Measurements from ENCODE around the gene ANKLE2.

DNA sequence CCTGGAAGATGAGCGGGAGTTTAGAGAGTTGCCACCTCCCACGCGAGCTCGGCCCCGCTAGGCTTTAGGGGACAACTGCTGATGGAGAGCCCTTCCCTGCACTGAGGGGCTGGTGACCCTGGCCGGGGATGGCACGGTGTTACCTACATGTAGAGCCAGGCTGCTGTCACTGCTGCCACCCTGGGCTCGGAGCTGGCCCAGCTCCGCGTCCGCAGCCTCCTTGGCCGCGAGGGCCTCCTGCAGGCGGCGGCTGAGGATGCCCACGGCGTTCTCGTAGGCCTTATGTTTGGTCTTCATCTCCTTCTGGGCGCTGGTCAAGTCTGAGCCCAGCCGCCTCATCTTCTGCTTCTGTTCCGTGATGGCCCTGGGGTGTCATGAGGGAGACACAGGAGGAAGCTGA is 24.6 kb upstream of the ANKLE2 start:
- TF ChIP-seq CTCF (IDR thresholded peaks at IDR 0.05 in 4 of 5, conservative IDR thresholded peaks at IDR 0.05 in 1 of 5) (no peak), POLR2A (IDR thresholded peaks at IDR 0.05) (no peak)

Measured in gastrocnemius medialis (tissue), 4 donors.